IMR-90 (cell line): ENCODE measurements around the gene RBKS. TPM values are rescaled to one million over a fixed set of nuclear protein-coding genes. Genes with fewer than 3 reads are reported as not detected.

Experiments
- ATAC-seq: fragments of 200-7000 bp; cut with Tn5 transposase; 2 replicates; pipeline ENCODE4 v1.9.1; 2020; ENCODE audit warnings: low read depth, mild to moderate bottlenecking, moderate library complexity
- BruUV-seq: library from RNA; stranded (reverse); fragments of 400-500 nt; replicated peaks from 2 replicates; lab custom pipeline; 2021; lab: Mats Ljungman, UMichigan
- CTCF ChIA-PET: fragments of 300-600 bp; formaldehyde crosslinking; extraction: SDS; loops from one replicate; lab custom pipeline; 2021; ENCODE audit warnings: antibody characterized with exemption; lab: Yijun Ruan, JAX
- POLR2A ChIA-PET: fragments of 300-600 bp; sonication (Branson Sonifier 250); formaldehyde crosslinking; loops from one replicate; lab custom pipeline; 2022; ENCODE audit warnings: antibody characterized with exemption; ENCODE audit not compliant: unreplicated experiment; lab: Charles Lee
- DNase-seq: peaks from one replicate; pipeline ENCODE4 v3.0.0; 2013
- H2AFZ ChIP-seq: replicated peaks from 2 replicates; pipeline ENCODE3; 2013; ENCODE audit warnings: low read length, mild to moderate bottlenecking; ENCODE audit not compliant: poor library complexity
- H2AK5ac ChIP-seq: 2 replicates; pipeline ENCODE4 v1.6.1; 2013; ENCODE audit warnings: low read depth, low read length, inconsistent platforms
- H2AK9ac ChIP-seq: replicated peaks from 2 replicates; pipeline ENCODE3; 2013; ENCODE audit warnings: mild to moderate bottlenecking, low read depth, low read length, moderate library complexity; ENCODE audit not compliant: poor library complexity
- H2BK120ac ChIP-seq: 2 replicates; pipeline ENCODE4 v1.6.1; 2013; ENCODE audit warnings: low read depth, low read length, inconsistent platforms
- H2BK15ac ChIP-seq: 3 replicates; pipeline ENCODE4 v1.6.1; 2013; ENCODE audit warnings: low read depth, low read length, inconsistent platforms
- H2BK20ac ChIP-seq: 2 replicates; pipeline ENCODE4 v1.6.1; 2013; ENCODE audit warnings: low read depth, mild to moderate bottlenecking, inconsistent platforms, low read length, moderate library complexity
- H2BK5ac ChIP-seq: 2 replicates; pipeline ENCODE4 v1.6.1; 2013; ENCODE audit warnings: mild to moderate bottlenecking, low read depth, low read length, inconsistent platforms; ENCODE audit not compliant: poor library complexity, severe bottlenecking
- H3K14ac ChIP-seq: replicated peaks from 2 replicates; pipeline ENCODE4 v1.6.1; 2013; ENCODE audit warnings: low read depth, low read length, inconsistent platforms
- H3K18ac ChIP-seq: 2 replicates; pipeline ENCODE4 v1.6.1; 2013; ENCODE audit warnings: low read depth, low read length, control low read depth
- H3K23ac ChIP-seq: 2 replicates; pipeline ENCODE4 v1.6.1; 2013; ENCODE audit warnings: low read depth, low read length, inconsistent platforms
- H3K27ac ChIP-seq: 2 replicates; pipeline ENCODE4 v1.5.1; 2013; ENCODE audit warnings: mild to moderate bottlenecking, control low read depth, low read length; ENCODE audit not compliant: insufficient read depth
- H3K27me3 ChIP-seq: 2 replicates; pipeline ENCODE4 v1.6.1; 2013; ENCODE audit warnings: low read length; ENCODE audit not compliant: control insufficient read depth, insufficient read depth
- H3K36me3 ChIP-seq: 2 replicates; pipeline ENCODE4 v1.6.1; 2013; ENCODE audit warnings: low read length, mixed read lengths; ENCODE audit not compliant: control insufficient read depth, insufficient read depth
- H3K4ac ChIP-seq: 2 replicates; pipeline ENCODE4 v1.6.1; 2013; ENCODE audit warnings: low read depth, low read length, inconsistent platforms
- H3K4me1 ChIP-seq: 2 replicates; pipeline ENCODE4 v1.6.1; 2013; ENCODE audit warnings: low read length, mixed read lengths; ENCODE audit not compliant: control insufficient read depth, insufficient read depth
- H3K4me2 ChIP-seq: 2 replicates; pipeline ENCODE4 v1.6.1; 2013; ENCODE audit warnings: low read depth, mild to moderate bottlenecking, control low read depth, low read length, moderate library complexity
- H3K4me3 ChIP-seq: 2 replicates; pipeline ENCODE4 v1.5.1; 2013; ENCODE audit warnings: low read depth, mild to moderate bottlenecking, control low read depth, low read length, moderate library complexity; ENCODE audit not compliant: insufficient read depth
- H3K56ac ChIP-seq: 2 replicates; pipeline ENCODE4 v1.6.1; 2013; ENCODE audit warnings: low read length, inconsistent platforms; ENCODE audit not compliant: insufficient read depth; ENCODE audit errors: extremely low read depth
- H3K79me1 ChIP-seq, 2 experiments: 2 replicates each; pipeline ENCODE4 v1.6.1; 2013; ENCODE audit warnings: low read length in 2 of 2, inconsistent platforms in 1 of 2, low read depth in 1 of 2
- H3K9ac ChIP-seq: 2 replicates; pipeline ENCODE4 v1.6.1; 2013; ENCODE audit warnings: low read depth, low read length, control low read depth
- H3K9me1 ChIP-seq: 2 replicates; pipeline ENCODE4 v1.6.1; 2013; ENCODE audit warnings: low read length, inconsistent platforms; ENCODE audit not compliant: insufficient read depth
- H3K9me3 ChIP-seq: 2 replicates; pipeline ENCODE4 v1.6.1; 2013; ENCODE audit warnings: low read length; ENCODE audit not compliant: control insufficient read depth, insufficient read depth
- H4K20me1 ChIP-seq: 2 replicates; pipeline ENCODE4 v1.6.1; 2013; ENCODE audit warnings: low read length, inconsistent platforms; ENCODE audit not compliant: insufficient read depth
- H4K5ac ChIP-seq: 2 replicates; pipeline ENCODE4 v1.6.1; 2013; ENCODE audit warnings: mild to moderate bottlenecking, low read depth, low read length, control low read depth
- H4K8ac ChIP-seq, 2 experiments: 2 replicates each; pipeline ENCODE4 v1.6.1; 2013; ENCODE audit warnings: low read depth in 2 of 2, low read length in 2 of 2, control low read depth in 1 of 2, inconsistent platforms in 1 of 2
- H4K91ac ChIP-seq: 2 replicates; pipeline ENCODE4 v1.6.1; 2013; ENCODE audit warnings: low read depth, low read length, inconsistent platforms; ENCODE audit not compliant: insufficient read depth
- FOS ChIP-seq: fragments of 150-350 bp; IDR thresholded peaks from 2 replicates; pipeline ENCODE4 v1.6.1; 2016; ENCODE audit warnings: low read depth, low read length
- MAFK ChIP-seq: IDR thresholded peaks from 2 replicates; pipeline ENCODE4 v1.6.1; 2012; ENCODE audit warnings: low read depth, low read length, improper control_type of control experiment
- MAZ ChIP-seq: IDR thresholded peaks from 2 replicates; pipeline ENCODE4 v1.6.1; 2012; ENCODE audit warnings: low read depth, mild to moderate bottlenecking, low read length, improper control_type of control experiment, moderate library complexity, borderline replicate concordance
- POLR2A ChIP-seq: IDR thresholded peaks from 2 replicates; pipeline ENCODE4 v1.6.1; 2012; ENCODE audit warnings: mild to moderate bottlenecking, low read depth, low read length
- RAD21 ChIP-seq: IDR thresholded peaks from 2 replicates; pipeline ENCODE4 v1.6.1; 2012; ENCODE audit warnings: low read length, improper control_type of control experiment
- RCOR1 ChIP-seq: IDR thresholded peaks from 2 replicates; pipeline ENCODE4 v1.6.1; 2012; ENCODE audit warnings: mild to moderate bottlenecking, low read length, improper control_type of control experiment; ENCODE audit not compliant: insufficient replicate concordance
- SMC3 ChIP-seq: fragments of 150-350 bp; IDR thresholded peaks from 2 replicates; pipeline ENCODE4 v1.6.1; 2016; ENCODE audit warnings: low read depth, mild to moderate bottlenecking, antibody characterized with exemption, low read length, moderate library complexity
- WGBS, 2 experiments: methylation state at CpG; one replicate each; pipeline versions ENCODE4 v1.1.5 to v1.1.7; 2013; ENCODE audit warnings: missing lambda C conversion rate in 2 of 2; ENCODE audit not compliant: insufficient read length in 1 of 2; ENCODE audit errors: extremely low coverage in 2 of 2; 5-methylcytosine and 5-hydroxymethylcytosine counted together
- dilution Hi-C: fragments of 300-500 bp; cut with HindIII; formaldehyde crosslinking; loops from one replicate; pipeline ENCODE4 v1.14.3; 2018; ENCODE audit warnings: low sequenced_read_pairs; ENCODE audit not compliant: unreplicated experiment
- in situ Hi-C: fragments of 300-500 bp; cut with MboI; formaldehyde crosslinking; loops from 3 replicates; pipeline ENCODE4 v1.14.3; 2019; ENCODE audit warnings: low sequenced_read_pairs, inconsistent platforms, mixed read lengths
- intact Hi-C: fragments of 100-400 bp; cut with micrococcal nuclease; formaldehyde crosslinking; loops from 2 replicates; pipeline ENCODE4 v1.10.0; 2022
- polyA plus RNA-seq, 3 experiments: library from polyadenylated mRNA; depleted of rRNA; stranded (reverse); fragments of >200 nt; gene quantifications; 2 replicates each; pipeline ENCODE4 v1.2.3, GENCODE V29; 2012; ENCODE audit warnings: low replicate concordance in 1 of 3
- total RNA-seq: library from RNA; depleted of rRNA; stranded (reverse); fragments of >200 nt; gene quantifications from 2 replicates; pipeline ENCODE4 v1.2.3, GENCODE V29; 2012
- TF ChIP-seq, protein P1 (sequence below): fragments of 150-350 bp; IDR thresholded peaks from 2 replicates; pipeline ENCODE4 v1.6.1; 2016; ENCODE audit warnings: low read depth, mild to moderate bottlenecking, low read length, moderate library complexity, borderline replicate concordance

The RBKS gene
- total and polyA plus RNA-seq, 2 of the 4 experiments (the other 2 are of a cell fraction): 1.1 to 1.4 TPM

DNA sequence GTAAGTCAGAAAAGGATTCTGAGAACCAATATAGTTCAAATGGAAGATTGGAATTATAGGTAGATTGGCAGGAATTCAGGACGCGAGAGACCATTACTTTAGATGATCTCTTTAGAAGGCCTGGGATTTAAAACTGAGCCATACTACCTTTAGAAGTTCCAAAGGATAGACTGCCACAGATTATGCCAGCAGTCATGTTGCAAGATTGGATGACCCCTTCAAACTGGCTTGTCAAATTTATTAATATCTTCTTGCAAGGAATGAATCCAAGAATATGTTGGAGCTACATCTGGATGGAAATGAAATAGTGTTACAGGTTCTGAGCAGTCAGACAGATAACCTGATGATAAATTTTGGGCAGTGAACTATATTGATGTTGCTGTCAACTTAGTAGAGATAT lies 22.3 kb upstream of the RBKS start:
- BruUV-seq: no TSS peak
- Histone ChIP-seq H3K14ac (no peak overlapping the region), H3K4me2 (no peak overlapping the region), H3K27ac (no peak overlapping the region), H3K18ac (no peak overlapping the region), H3K9ac (no peak overlapping the region), H3K4me3 (no peak overlapping the region), H3K4ac (no peak overlapping the region), H4K91ac (no peak overlapping the region), H4K20me1 (no peaks in the 10 kb centered on the region), H3K27me3 (no peaks in the 10 kb centered on the region), H3K56ac (no peak overlapping the region), H2AK9ac (no peak overlapping the region), H3K9me3 (no peaks in the 10 kb centered on the region), H2BK120ac (no peak overlapping the region), H4K5ac (no peak overlapping the region), H2AFZ (no peak overlapping the region), H3K9me1 (no peaks in the 10 kb centered on the region), H3K23ac (no peak overlapping the region), H2AK5ac (no peak overlapping the region), H2BK15ac (no peak overlapping the region), H2BK20ac (no peak overlapping the region), H2BK5ac (no peak overlapping the region), H3K79me1 (peaks cover 3 to 5% of the 10 kb centered on the region in 2 experiments; a peak in 2 of 4 replicates), H3K36me3 (no peaks in the 10 kb centered on the region), H4K8ac (no peak overlapping the region), H3K4me1 (peaks cover 2% of the 10 kb centered on the region; the same call in 1 of the 2 replicates)
- in situ Hi-C loops: no loop called here
- no CpG with 5 or more reads among the region's 2 CpGs for WGBS, 2 experiments
- intact Hi-C loops: no loop called here
- TF ChIP-seq FOS (no peak), RAD21 (no peak), SMC3 (no peak), RCOR1 (no peak), POLR2A (no peak), MAFK (no peak), MAZ (no peak)
- TF ChIP-seq, protein P1, sequence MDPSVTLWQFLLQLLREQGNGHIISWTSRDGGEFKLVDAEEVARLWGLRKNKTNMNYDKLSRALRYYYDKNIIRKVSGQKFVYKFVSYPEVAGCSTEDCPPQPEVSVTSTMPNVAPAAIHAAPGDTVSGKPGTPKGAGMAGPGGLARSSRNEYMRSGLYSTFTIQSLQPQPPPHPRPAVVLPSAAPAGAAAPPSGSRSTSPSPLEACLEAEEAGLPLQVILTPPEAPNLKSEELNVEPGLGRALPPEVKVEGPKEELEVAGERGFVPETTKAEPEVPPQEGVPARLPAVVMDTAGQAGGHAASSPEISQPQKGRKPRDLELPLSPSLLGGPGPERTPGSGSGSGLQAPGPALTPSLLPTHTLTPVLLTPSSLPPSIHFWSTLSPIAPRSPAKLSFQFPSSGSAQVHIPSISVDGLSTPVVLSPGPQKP: no peak
- dilution Hi-C loops: no loop called here
- POLR2A ChIA-PET: no interaction called here
- ATAC-seq (no peak), DNase-seq (no peak)
- CTCF ChIA-PET: no interaction called here
